ENCODE measurements around the gene SLC2A3. TPM values are rescaled to one million over a fixed set of nuclear protein-coding genes. Genes with fewer than 3 reads are reported as not detected.

Gene SLC2A3
- total RNA-seq (2022; extraction: Qiagen RNA extraction), result 7.2 to 9.9 TPM (median 9.3 TPM) in 5 replicates

DNA sequence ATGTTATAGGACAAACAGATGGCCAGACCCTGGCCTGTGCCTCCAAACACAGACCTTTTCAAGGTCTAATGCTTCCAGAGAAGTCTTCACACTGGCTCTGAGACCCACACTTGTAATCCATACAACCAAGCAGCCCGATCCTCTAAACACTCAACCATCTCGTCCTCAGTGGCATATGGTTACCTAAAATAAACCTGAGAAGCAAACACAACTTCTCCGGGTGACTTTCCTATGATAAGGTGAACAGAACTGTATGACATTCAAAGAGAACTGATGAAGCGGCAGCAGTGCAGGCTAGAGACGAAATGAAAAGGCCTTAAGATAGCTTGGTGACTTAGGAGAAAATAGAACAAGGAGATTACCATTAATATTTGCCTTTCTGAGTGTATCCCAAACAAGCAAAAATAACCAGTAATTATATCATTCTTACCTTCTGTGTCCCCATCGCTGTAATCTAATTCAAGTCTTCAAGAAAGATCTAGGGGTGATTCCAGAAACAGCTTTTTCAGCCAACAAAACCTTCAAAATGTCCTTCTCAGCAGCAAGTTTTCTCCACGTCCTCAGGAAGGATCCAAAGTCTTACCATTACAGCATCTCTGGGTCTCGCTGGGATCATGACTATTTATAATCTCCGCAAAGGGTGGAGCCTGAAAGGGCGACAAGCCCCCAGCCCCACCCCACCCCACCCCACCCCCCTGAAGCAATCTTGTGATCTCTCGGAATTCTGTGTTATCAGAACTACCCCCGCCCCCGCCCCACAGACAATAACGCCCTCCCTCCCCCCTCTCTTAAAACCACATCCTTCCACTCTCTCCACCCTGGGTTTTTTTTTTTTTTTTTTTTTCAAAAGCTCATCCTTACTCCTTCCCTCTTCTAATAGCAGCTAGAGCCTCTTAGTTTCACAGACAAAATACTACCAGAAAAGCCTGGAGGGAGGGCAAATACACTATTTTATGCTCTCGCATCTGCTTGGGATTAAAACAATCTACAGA, at the start of gene SLC2A3:
Gene SLC2A3, minus strand, starts transcription at position 598 of the 992 bp plus-strand sequence. Its CDS starts 153 bp downstream, at position 445.

DNA sequence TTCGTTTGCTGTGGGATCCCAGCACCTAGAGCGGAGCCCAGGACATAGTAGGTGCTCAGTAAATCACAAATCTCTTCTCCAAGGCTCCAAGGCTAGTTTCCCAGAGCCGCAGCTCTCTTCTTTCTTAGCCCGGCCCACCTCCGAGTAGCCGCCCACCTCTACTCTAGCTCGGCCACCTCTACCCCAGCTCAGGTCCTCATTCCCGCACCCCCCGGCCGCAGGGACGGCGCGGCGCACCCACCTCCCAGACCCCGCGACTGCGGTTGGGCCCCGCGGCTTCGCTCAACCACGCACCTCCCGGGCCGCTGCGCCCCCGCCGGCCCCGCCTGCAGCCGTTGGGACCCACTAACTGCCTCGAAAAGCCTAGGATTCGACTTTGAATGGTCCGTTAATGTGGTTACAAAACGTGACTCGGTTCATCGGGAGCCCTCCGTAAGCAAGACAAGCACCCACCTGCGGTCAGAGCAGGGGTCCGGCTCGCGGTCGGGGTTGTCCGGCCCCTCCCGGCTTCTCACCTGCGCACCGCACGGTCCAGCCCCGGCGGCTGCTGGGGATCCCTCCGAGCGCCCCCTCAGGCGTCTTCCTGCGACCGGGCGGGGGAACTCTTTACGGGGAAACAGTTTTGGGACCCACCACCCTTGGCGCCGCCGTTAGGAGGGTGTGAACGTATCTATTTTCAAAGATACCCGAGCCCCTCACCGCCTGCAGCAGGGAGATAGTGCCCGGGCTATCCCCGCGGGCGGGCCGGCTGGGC, 63.2 kb downstream of the SLC2A3 start, which contains the start of gene SLC2A14:
Gene SLC2A14, minus strand, starts transcription at position 350 of the 754 bp plus-strand sequence. CDS start 3,035 bp downstream, outside the sequence.

Other genes with a start within 250 kb of the SLC2A3 start
- not detected in 5 replicates for gene GDF3, start 240.4 kb downstream of the SLC2A3 start, total RNA-seq (2022; extraction: Qiagen RNA extraction)
- 0.12 TPM in 1 of 5 replicates, not detected in the others for gene DPPA3, start 224.8 kb downstream of the SLC2A3 start, total RNA-seq (2022; extraction: Qiagen RNA extraction)
- gene CLEC4C, start 188.8 kb downstream of the SLC2A3 start, total RNA-seq (2022; extraction: Qiagen RNA extraction), result not detected in 5 replicates
- not detected in 5 replicates for gene NANOGNB, start 171.0 kb downstream of the SLC2A3 start, total RNA-seq (2022; extraction: Qiagen RNA extraction)
- 0.05 to 0.08 TPM (median 0.06 TPM) in 4 of 5 replicates, not detected in the other for gene NANOG, start 146.8 kb downstream of the SLC2A3 start, total RNA-seq (2022; extraction: Qiagen RNA extraction)
- gene SLC2A14, start 63.3 kb downstream of the SLC2A3 start, total RNA-seq (2022; extraction: Qiagen RNA extraction), result 0.39 to 1.1 TPM (median 0.78 TPM) in 5 replicates
- 8.2 to 11.6 TPM (median 10.1 TPM) in 5 replicates for gene FOXJ2, start 96.5 kb upstream of the SLC2A3 start, total RNA-seq (2022; extraction: Qiagen RNA extraction)
- not detected in 5 replicates for gene C3AR1, start 130.2 kb upstream of the SLC2A3 start, total RNA-seq (2022; extraction: Qiagen RNA extraction)
- 15.6 to 16.3 TPM (median 16.1 TPM) in 5 replicates for gene NECAP1, start 146.1 kb upstream of the SLC2A3 start, total RNA-seq (2022; extraction: Qiagen RNA extraction)
- 0.37 TPM in 1 of 5 replicates, not detected in the others for gene CLEC4A, start 187.4 kb upstream of the SLC2A3 start, total RNA-seq (2022; extraction: Qiagen RNA extraction)
- gene ZNF705A, start 220.8 kb upstream of the SLC2A3 start, total RNA-seq (2022; extraction: Qiagen RNA extraction), result not detected in 5 replicates

Data from A549 treated with dexamethasone at 1 μM for 4 hours (cell line).